Left renal pelvis (tissue), 4 donors: Measurements from ENCODE around the gene RAD51B. TPM values are rescaled to one million over a fixed set of nuclear protein-coding genes. Genes with fewer than 3 reads are reported as not detected.
"Not testable (repeated sequence)": the region's sequence is repeated elsewhere in the genome, so short reads cannot be mapped to it uniquely, and the experiment has no call there.

Experiments
- DNase-seq, 4 donors: peaks; one replicate each; pipeline ENCODE4 v3.0.0-alpha.2; 2013; ENCODE audit warnings: low read depth in 4 of 4, low spot score in 3 of 4
- polyA plus RNA-seq, 4 donors: library from polyadenylated mRNA; unstranded; fragments of 120-200 nt; gene quantifications; one replicate each; pipeline ENCODE4 v1.2.1, GENCODE V29; 2013; ENCODE audit not compliant: insufficient read length in 4 of 4

The RAD51B gene
- polyA plus RNA-seq, 4 donors, result 9.4 to 12.6 (median 11.6) TPM

- no peak for DNase-seq
Observed at GRCh38 chr14:67941456-67942018, 122.0 kb downstream of the RAD51B start.

GRCh38 chr14:67942080-67942710 is 122.6 kb downstream of the RAD51B start:
- no peak for DNase-seq

- peak; percentile 81 to 87 (median 84) for DNase-seq
Observed at GRCh38 chr14:67943947-67944346, 124.4 kb downstream of the RAD51B start.

GRCh38 chr14:67944605-67945004 is 125.0 kb downstream of the RAD51B start:
- no peak for DNase-seq

- DNase-seq, result no peak
Observed at GRCh38 chr14:67949771-67950170, 130.2 kb downstream of the RAD51B start.

GRCh38 chr14:67950386-67950785 is 130.8 kb downstream of the RAD51B start:
- DNase-seq, result no peak

- no peak for DNase-seq
Observed at GRCh38 chr14:67951529-67952135, 132.1 kb downstream of the RAD51B start.

- DNase-seq, result no peak
Observed at GRCh38 chr14:67952381-67952780, 132.8 kb downstream of the RAD51B start.

- DNase-seq, result no peak
Observed at GRCh38 chr14:67952786-67953185, 133.2 kb downstream of the RAD51B start.

GRCh38 chr14:67955261-67955660 is 135.7 kb downstream of the RAD51B start:
- DNase-seq, result no peak

- DNase-seq, result no peak
Observed at GRCh38 chr14:67957946-67958345, 138.4 kb downstream of the RAD51B start.

- DNase-seq, result no peak
Observed at GRCh38 chr14:67961676-67962075, 142.1 kb downstream of the RAD51B start.

- no peak for DNase-seq
Observed at GRCh38 chr14:67962215-67962644, 142.7 kb downstream of the RAD51B start.

- no peak for DNase-seq
Observed at GRCh38 chr14:67963545-67963944, 144.0 kb downstream of the RAD51B start.

GRCh38 chr14:67963960-67964812 is 144.6 kb downstream of the RAD51B start:
- no peak for DNase-seq

GRCh38 chr14:67965696-67966095 is 146.1 kb downstream of the RAD51B start:
- no peak for DNase-seq

GRCh38 chr14:67967206-67967605 is 147.6 kb downstream of the RAD51B start:
- DNase-seq, result no peak

- not testable (repeated sequence) for DNase-seq
Observed at GRCh38 chr14:67967970-67968369, 148.4 kb downstream of the RAD51B start.

GRCh38 chr14:67970923-67971322 is 151.3 kb downstream of the RAD51B start:
- no peak for DNase-seq

GRCh38 chr14:67971627-67972625 is 152.3 kb downstream of the RAD51B start:
- DNase-seq, result no peak
